ENCODE data around the gene HIVEP3.

Gene HIVEP3

DNA sequence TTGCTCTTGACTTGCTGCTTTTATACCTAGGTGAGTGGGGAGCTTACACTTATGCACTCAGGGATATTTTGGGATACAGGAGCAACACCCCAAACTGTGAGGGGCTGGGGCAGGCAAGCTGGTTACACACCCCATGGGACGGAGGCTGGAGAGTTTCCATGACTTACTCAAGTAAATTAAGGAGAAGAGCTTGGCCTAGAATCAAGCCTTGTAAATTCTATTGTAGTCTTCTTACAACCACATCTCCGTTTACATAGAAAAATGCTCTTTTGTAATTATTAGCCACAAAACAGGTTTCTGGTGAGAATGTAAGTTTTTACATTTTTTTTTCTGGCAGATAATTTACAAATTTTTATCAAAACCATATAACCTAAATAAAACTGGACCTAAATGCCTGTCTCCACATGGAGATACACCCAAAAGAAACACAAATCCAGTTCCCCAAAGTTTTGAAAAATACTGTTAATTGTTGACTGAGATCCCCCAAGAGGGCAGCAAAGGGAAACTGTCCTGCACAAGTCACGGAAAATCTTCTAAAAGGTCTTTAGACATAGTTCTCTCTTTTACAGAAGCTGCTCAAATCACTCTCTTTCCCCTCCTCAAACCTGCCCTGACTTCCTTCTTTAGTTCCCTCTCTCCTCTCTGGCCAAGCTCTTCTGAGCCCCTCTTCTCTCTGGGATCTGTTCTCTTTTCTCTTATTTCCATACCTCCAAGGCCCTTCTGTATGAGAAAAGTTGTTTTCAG, 134.0 kb downstream of the HIVEP3 start:
- no peak overlapping the region for H3K27ac ChIP-seq (replicated peaks; ENCODE audit: low read length)
- H2BK5ac ChIP-seq (ENCODE audit: low read length): no peak overlapping the region
- H3K79me1 ChIP-seq (ENCODE audit: low read depth, low read length): no peaks in the 10 kb centered on the region
- no peaks in the 10 kb centered on the region for H3K36me3 ChIP-seq (replicated peaks in 1 of 2; ENCODE audit: control insufficient read depth in 2 of 2, insufficient read depth in 2 of 2, low read length in 2 of 2)
- no peak overlapping the region for H2AK5ac ChIP-seq (ENCODE audit: low read depth, low read length)
- H3K27me3 ChIP-seq (ENCODE audit: control insufficient read depth in 3 of 3, insufficient read depth in 3 of 3, low read depth in 1 of 3, low read length in 3 of 3): peaks cover 0 to 7% (median 0%) of the 10 kb centered on the region in 3 experiments
- no peak for DNase-seq (ENCODE audit: low spot score)
- H3K9ac ChIP-seq (ENCODE audit: low read depth, low read length, poor library complexity): no peak overlapping the region
- no peak overlapping the region for H3K4me3 ChIP-seq (ENCODE audit: low read length in 2 of 2)
- H2BK12ac ChIP-seq (ENCODE audit: low read length): no peak overlapping the region
- no peak overlapping the region for H3K23ac ChIP-seq (ENCODE audit: low read depth, low read length, poor library complexity)
- no peaks in the 10 kb centered on the region for H3K9me3 ChIP-seq (replicated peaks in 1 of 2; ENCODE audit: control insufficient read depth in 2 of 2, insufficient read depth in 1 of 2, low read depth in 1 of 2, low read length in 2 of 2)
- no CpG with 5 or more reads among the region's 3 CpGs for WGBS, 2 donors (ENCODE audit: extremely low coverage in 2 of 2, insufficient read length in 2 of 2, insufficient replicate concordance in 1 of 2)
- peaks cover 5 to 8% of the 10 kb centered on the region in 2 donors for H3K4me1 ChIP-seq (ENCODE audit: control insufficient read depth in 2 of 2, insufficient read depth in 1 of 2, low read depth in 1 of 2, low read length in 2 of 2)
- no peak overlapping the region for H2BK120ac ChIP-seq (ENCODE audit: low read depth, low read length)
- no peak overlapping the region for H2AFZ ChIP-seq (ENCODE audit: low read length)
- no peak overlapping the region for H2BK15ac ChIP-seq (ENCODE audit: low read length)
- no peak overlapping the region for H4K91ac ChIP-seq (ENCODE audit: low read depth, low read length, poor library complexity)
- no peak overlapping the region for H3K18ac ChIP-seq (ENCODE audit: low read length)
- no peak overlapping the region for H4K8ac ChIP-seq (ENCODE audit: low read depth, low read length)
- H3K14ac ChIP-seq (ENCODE audit: low read length): no peak overlapping the region
- no peak overlapping the region for H3K4me2 ChIP-seq (ENCODE audit: insufficient read depth, low read length, poor library complexity, severe bottlenecking)
- H3K4ac ChIP-seq (ENCODE audit: low read length): no peak overlapping the region

DNA sequence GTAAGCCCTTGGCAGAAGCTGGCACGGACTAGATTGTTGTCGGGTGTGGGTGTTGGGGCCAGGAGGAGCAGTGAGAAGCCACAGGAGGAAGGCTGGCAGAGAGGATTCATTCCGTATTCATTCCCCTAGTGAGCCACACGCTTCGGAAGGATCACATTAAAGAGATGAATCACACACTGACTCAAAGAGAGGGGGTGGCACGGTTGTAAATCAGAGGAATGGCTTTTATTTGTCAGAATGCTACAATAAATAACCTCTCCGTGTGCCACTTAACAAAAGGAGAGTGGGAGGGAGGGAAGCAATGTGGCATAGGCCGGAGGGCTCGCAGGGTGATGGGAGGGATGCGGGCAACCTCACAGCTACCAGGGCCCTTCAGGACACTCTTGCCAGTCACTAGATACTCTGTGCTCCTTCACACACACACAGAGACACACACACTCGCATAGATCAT, 135.5 kb downstream of the HIVEP3 start:
- Histone ChIP-seq H2AK5ac (ENCODE audit: low read depth, low read length) (no peak overlapping the region), H3K14ac (ENCODE audit: low read length) (no peak overlapping the region), H3K9me3 (replicated peaks in 1 of 2; ENCODE audit: control insufficient read depth in 2 of 2, insufficient read depth in 1 of 2, low read depth in 1 of 2, low read length in 2 of 2) (no peaks in the 10 kb centered on the region), H2BK5ac (ENCODE audit: low read length) (no peak overlapping the region), H3K79me1 (ENCODE audit: low read depth, low read length) (no peaks in the 10 kb centered on the region), H3K9ac (ENCODE audit: low read depth, low read length, poor library complexity) (no peak overlapping the region), H2BK120ac (ENCODE audit: low read depth, low read length) (no peak overlapping the region), H3K27me3 (ENCODE audit: control insufficient read depth in 3 of 3, insufficient read depth in 3 of 3, low read depth in 1 of 3, low read length in 3 of 3) (peaks cover 0 to 7% (median 0%) of the 10 kb centered on the region in 3 experiments), H3K4me1 (ENCODE audit: control insufficient read depth in 2 of 2, insufficient read depth in 1 of 2, low read depth in 1 of 2, low read length in 2 of 2) (peaks cover 5 to 8% of the 10 kb centered on the region in 2 donors), H2BK15ac (ENCODE audit: low read length) (no peak overlapping the region), H2AFZ (ENCODE audit: low read length) (peak overlapping the region; percentile 54), H2BK12ac (ENCODE audit: low read length) (no peak overlapping the region), H3K23ac (ENCODE audit: low read depth, low read length, poor library complexity) (peak overlapping the region; percentile 23), H4K91ac (ENCODE audit: low read depth, low read length, poor library complexity) (no peak overlapping the region), H4K8ac (ENCODE audit: low read depth, low read length) (no peak overlapping the region), H3K4me3 (ENCODE audit: low read length in 2 of 2) (no peak overlapping the region), H3K27ac (replicated peaks; ENCODE audit: low read length) (no peak overlapping the region), H3K18ac (ENCODE audit: low read length) (no peak overlapping the region), H3K36me3 (replicated peaks in 1 of 2; ENCODE audit: control insufficient read depth in 2 of 2, insufficient read depth in 2 of 2, low read length in 2 of 2) (no peaks in the 10 kb centered on the region), H3K4ac (ENCODE audit: low read length) (no peak overlapping the region), H3K4me2 (ENCODE audit: insufficient read depth, low read length, poor library complexity, severe bottlenecking) (no peak overlapping the region)
- no CpG with 5 or more reads among the region's 11 CpGs for WGBS, 2 donors (ENCODE audit: extremely low coverage in 2 of 2, insufficient read length in 2 of 2, insufficient replicate concordance in 1 of 2)
- no peak for DNase-seq (ENCODE audit: low spot score)

- WGBS, 2 donors (ENCODE audit: extremely low coverage in 2 of 2, insufficient read length in 2 of 2, insufficient replicate concordance in 1 of 2): no CpG with 5 or more reads among the region's 3 CpGs
- H3K79me1 ChIP-seq (ENCODE audit: low read depth, low read length): no peaks in the 10 kb centered on the region
Measured at GRCh38 chr1:41780916-41781315, 137.8 kb downstream of the HIVEP3 start.

GRCh38 chr1:41780322-41780721, 138.4 kb downstream of the HIVEP3 start:
- Histone ChIP-seq H3K9ac (ENCODE audit: low read depth, low read length, poor library complexity) (no peak overlapping the region), H2BK12ac (ENCODE audit: low read length) (no peak overlapping the region), H2AK5ac (ENCODE audit: low read depth, low read length) (no peak overlapping the region), H3K18ac (ENCODE audit: low read length) (no peak overlapping the region), H2BK5ac (ENCODE audit: low read length) (no peak overlapping the region), H3K4me3 (ENCODE audit: low read length in 2 of 2) (no peak overlapping the region), H3K4me1 (ENCODE audit: control insufficient read depth in 2 of 2, insufficient read depth in 1 of 2, low read depth in 1 of 2, low read length in 2 of 2) (peaks cover 5 to 8% of the 10 kb centered on the region in 2 donors), H3K4ac (ENCODE audit: low read length) (no peak overlapping the region), H2BK15ac (ENCODE audit: low read length) (no peak overlapping the region), H2AFZ (ENCODE audit: low read length) (no peak overlapping the region), H4K8ac (ENCODE audit: low read depth, low read length) (no peak overlapping the region), H3K4me2 (ENCODE audit: insufficient read depth, low read length, poor library complexity, severe bottlenecking) (no peak overlapping the region), H2BK120ac (ENCODE audit: low read depth, low read length) (no peak overlapping the region), H4K91ac (ENCODE audit: low read depth, low read length, poor library complexity) (no peak overlapping the region), H3K9me3 (replicated peaks in 1 of 2; ENCODE audit: control insufficient read depth in 2 of 2, insufficient read depth in 1 of 2, low read depth in 1 of 2, low read length in 2 of 2) (no peaks in the 10 kb centered on the region), H3K36me3 (replicated peaks in 1 of 2; ENCODE audit: control insufficient read depth in 2 of 2, insufficient read depth in 2 of 2, low read length in 2 of 2) (no peaks in the 10 kb centered on the region), H3K27ac (replicated peaks; ENCODE audit: low read length) (no peak overlapping the region), H3K14ac (ENCODE audit: low read length) (no peak overlapping the region), H3K23ac (ENCODE audit: low read depth, low read length, poor library complexity) (no peak overlapping the region), H3K79me1 (ENCODE audit: low read depth, low read length) (no peaks in the 10 kb centered on the region), H3K27me3 (ENCODE audit: control insufficient read depth in 3 of 3, insufficient read depth in 3 of 3, low read depth in 1 of 3, low read length in 3 of 3) (peaks cover 0 to 7% (median 0%) of the 10 kb centered on the region in 3 experiments)
- DNase-seq (ENCODE audit: low spot score): no peak
- WGBS, 2 donors (ENCODE audit: extremely low coverage in 2 of 2, insufficient read length in 2 of 2, insufficient replicate concordance in 1 of 2): no CpG with 5 or more reads among the region's 2 CpGs

More at GRCh38 chr1:41780916-41781315, 137.8 kb downstream of the HIVEP3 start:
- Histone ChIP-seq H3K36me3 (replicated peaks in 1 of 2; ENCODE audit: control insufficient read depth in 2 of 2, insufficient read depth in 2 of 2, low read length in 2 of 2) (no peaks in the 10 kb centered on the region), H3K27ac (replicated peaks; ENCODE audit: low read length) (no peak overlapping the region), H3K9ac (ENCODE audit: low read depth, low read length, poor library complexity) (no peak overlapping the region), H3K4me1 (ENCODE audit: control insufficient read depth in 2 of 2, insufficient read depth in 1 of 2, low read depth in 1 of 2, low read length in 2 of 2) (peaks cover 5 to 8% of the 10 kb centered on the region in 2 donors), H4K8ac (ENCODE audit: low read depth, low read length) (no peak overlapping the region), H2BK120ac (ENCODE audit: low read depth, low read length) (no peak overlapping the region), H3K4me3 (ENCODE audit: low read length in 2 of 2) (no peak overlapping the region), H3K14ac (ENCODE audit: low read length) (no peak overlapping the region), H3K27me3 (ENCODE audit: control insufficient read depth in 3 of 3, insufficient read depth in 3 of 3, low read depth in 1 of 3, low read length in 3 of 3) (peaks cover 0 to 7% (median 0%) of the 10 kb centered on the region in 3 experiments), H4K91ac (ENCODE audit: low read depth, low read length, poor library complexity) (no peak overlapping the region), H3K9me3 (replicated peaks in 1 of 2; ENCODE audit: control insufficient read depth in 2 of 2, insufficient read depth in 1 of 2, low read depth in 1 of 2, low read length in 2 of 2) (no peaks in the 10 kb centered on the region), H3K18ac (ENCODE audit: low read length) (no peak overlapping the region), H3K23ac (ENCODE audit: low read depth, low read length, poor library complexity) (no peak overlapping the region), H2BK5ac (ENCODE audit: low read length) (no peak overlapping the region), H3K4me2 (ENCODE audit: insufficient read depth, low read length, poor library complexity, severe bottlenecking) (no peak overlapping the region), H2BK12ac (ENCODE audit: low read length) (no peak overlapping the region), H3K4ac (ENCODE audit: low read length) (no peak overlapping the region), H2AFZ (ENCODE audit: low read length) (no peak overlapping the region), H2BK15ac (ENCODE audit: low read length) (no peak overlapping the region), H2AK5ac (ENCODE audit: low read depth, low read length) (no peak overlapping the region)
- DNase-seq (ENCODE audit: low spot score): no peak
